Posterior vena cava (tissue), 2 donors: Measurements from ENCODE around the gene RBM19. TPM values are rescaled to one million over a fixed set of nuclear protein-coding genes. Genes with fewer than 3 reads are reported as not detected.
"Not testable (repeated sequence)": the region's sequence is repeated elsewhere in the genome, so short reads cannot be mapped to it uniquely, and the experiment has no call there.

ENCODE experiments used
- DNase-seq: peaks from one replicate; pipeline ENCODE4 v3.0.0-alpha.2; 2020; ENCODE audit warnings: low spot score
- intact Hi-C, 2 donors: fragments of 100-400 bp; cut with DNase I; formaldehyde crosslinking; loops; one replicate each; pipeline versions ENCODE4 v1.14.1 to v1.14.2; 2022 to 2023
- total RNA-seq, 2 donors: library from RNA; stranded (reverse); fragmentation: NEBNext Ultra II Directional; extraction: Animal tissue kit (Norgen Biotek cat#: 25700); gene quantifications; one replicate each; pipeline ENCODE4 v1.2.1, GENCODE V29; 2021
- donor health status: DM: yes; HTN: yes; CAD: no.
- donor health status: DM: yes; HTN: yes; CAD: no.

RBM19 gene
- total RNA-seq, 2 donors from 2014 or later: 23.8 to 27.7 TPM

GRCh38 chr12:113827539-113828114 lies 138.5 kb downstream of the RBM19 start:
- intact Hi-C loops: no loop called here
- DNase-seq: no peak

- intact Hi-C loops: no loop called here
- no peak for DNase-seq
Measured at GRCh38 chr12:113826805-113827538, 139.2 kb downstream of the RBM19 start.

- intact Hi-C loops: no loop called here
- DNase-seq: no peak
Measured at GRCh38 chr12:113825705-113826104, 140.4 kb downstream of the RBM19 start.

DNA sequence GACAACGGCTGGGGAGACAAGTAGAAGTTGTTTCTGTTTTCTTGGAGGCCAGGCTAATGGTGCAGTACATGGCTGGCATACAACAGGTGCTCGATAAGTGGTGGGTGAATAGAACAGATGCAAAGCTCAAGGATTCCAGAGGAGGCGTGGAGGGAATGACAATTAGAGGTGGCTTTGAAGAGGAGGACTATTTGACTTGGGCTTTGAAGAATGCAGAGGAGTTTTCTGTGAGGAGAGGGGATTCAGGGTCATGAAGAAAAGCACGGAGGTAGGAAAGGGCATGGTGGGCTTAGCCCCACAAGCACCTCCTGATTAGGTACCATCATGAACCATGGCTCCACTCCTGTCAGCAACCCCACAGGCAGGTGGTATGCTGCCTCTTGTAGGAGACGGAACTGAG lies 142.3 kb downstream of the RBM19 start:
- DNase-seq: no peak
- intact Hi-C loops: no loop called here

- no peak for DNase-seq
- intact Hi-C loops: no loop called here
Measured at GRCh38 chr12:113823016-113823415, 143.1 kb downstream of the RBM19 start.

- intact Hi-C loops: no loop called here
- no peak for DNase-seq
Measured at GRCh38 chr12:113820842-113821241, 145.3 kb downstream of the RBM19 start.

DNA sequence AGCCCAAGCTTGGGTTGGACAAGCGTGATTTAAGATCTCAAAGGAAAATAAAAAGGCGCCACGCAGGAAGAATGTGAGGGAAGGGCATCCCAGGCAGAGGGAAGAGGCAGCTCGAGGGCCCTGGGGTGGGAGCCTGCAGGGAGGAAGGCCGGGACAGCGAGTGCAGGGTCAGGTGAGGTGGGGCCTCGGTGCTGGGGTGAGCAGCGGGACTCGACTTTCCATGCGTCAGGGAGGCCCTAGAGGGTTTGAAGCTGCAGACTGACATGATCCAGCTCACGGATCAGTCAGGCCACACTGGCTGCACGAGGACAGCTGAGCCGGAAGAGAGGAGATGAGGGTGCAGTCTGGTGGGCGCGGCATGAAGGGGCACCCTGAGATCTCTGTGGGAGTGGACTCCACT lies 145.8 kb downstream of the RBM19 start:
- no peak for DNase-seq
- intact Hi-C loops: no loop called here

DNA sequence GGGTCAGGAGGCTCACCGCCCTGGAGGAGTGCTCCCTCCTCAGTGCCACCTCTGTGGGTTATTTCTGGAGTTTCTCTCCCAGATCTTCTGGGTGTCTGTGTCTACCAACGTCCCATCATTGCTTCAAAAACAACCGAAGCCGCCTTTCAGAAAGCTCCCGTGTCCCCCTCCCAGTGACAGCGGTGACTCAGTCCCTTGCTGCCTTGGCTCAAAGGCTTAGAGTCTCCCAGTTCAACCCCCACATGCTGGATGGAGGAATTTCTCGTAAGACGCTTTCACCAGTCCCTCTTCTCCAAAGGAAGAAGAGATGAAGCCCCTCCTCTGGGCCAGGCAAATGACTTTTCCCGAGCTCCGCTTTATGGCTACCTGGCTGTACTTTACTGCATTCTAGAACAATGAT lies 146.6 kb downstream of the RBM19 start:
- intact Hi-C loops: no loop called here
- DNase-seq: no peak

DNA sequence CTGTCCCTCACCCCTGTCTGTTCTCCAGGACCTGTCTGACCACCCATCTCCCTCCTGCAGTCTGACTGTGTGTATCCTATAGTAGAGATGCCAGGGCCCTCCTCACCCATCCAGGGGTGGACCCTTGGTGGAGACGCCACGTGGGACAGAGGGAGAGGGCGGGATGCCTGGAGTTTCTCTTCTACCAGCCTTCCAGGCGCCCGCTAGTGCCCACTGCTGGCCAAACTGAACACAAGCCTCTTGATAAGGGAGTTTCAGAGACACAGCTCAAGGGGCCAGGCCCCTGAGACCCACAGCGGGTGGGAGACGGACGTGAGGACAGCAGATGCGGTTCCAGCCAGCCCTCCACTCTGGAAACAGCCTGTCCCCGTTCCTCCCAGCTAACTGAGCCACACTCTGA lies 147.3 kb downstream of the RBM19 start:
- no peak for DNase-seq
- intact Hi-C loops: no loop called here

DNA sequence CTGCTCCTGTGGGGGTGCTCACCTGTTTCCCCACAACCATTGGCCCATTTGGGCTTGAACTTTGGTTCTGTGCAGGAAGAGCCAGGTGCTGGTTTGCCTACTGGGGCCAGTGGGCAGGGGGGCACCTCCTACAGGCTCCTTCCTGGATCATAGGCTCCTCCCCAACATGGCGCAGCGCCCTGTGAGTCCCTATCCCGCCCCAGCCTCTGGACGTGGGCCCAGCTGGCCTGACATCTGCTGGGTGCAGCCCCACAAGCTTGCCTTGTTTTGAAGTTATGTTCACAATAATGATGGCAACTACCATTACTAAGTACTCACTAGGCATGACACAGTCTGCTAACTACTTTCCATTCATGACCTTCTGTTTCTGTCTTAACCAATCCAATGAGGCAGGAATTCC lies 147.8 kb downstream of the RBM19 start:
- intact Hi-C loops: no loop called here

GRCh38 chr12:113816866-113817265 lies 149.3 kb downstream of the RBM19 start:
- no peak for DNase-seq
- intact Hi-C loops: no loop called here

More for the DNA sequence above, 147.8 kb downstream of the RBM19 start:
- DNase-seq: no peak

GRCh38 chr12:113815031-113815430 lies 151.1 kb downstream of the RBM19 start:
- intact Hi-C loops: no loop called here
- no peak for DNase-seq

DNA sequence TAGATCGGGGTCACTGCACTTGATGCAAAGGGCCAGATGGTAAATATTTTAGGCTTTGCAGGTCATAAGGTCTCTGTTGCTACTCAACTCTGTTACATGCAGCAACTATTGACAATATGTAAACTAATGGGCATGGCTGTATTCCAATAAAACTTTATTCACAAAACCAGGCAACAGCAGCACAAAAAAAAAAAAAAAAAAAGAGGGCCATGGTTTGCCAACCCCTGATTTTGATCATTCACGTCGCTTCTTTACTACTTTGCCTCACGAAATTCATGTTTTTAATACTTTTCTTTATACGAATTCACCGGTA lies 152.9 kb downstream of the RBM19 start:
- DNase-seq: no peak

GRCh38 chr12:113812411-113813228 lies 153.5 kb downstream of the RBM19 start:
- intact Hi-C loops: loop anchor here in 1 of 2 donors (5.0 kb wide), 1 partner anchor 1635 kb away; no protein-coding TSS in a partner anchor
- no peak for DNase-seq

More for the DNA sequence above, 152.9 kb downstream of the RBM19 start:
- intact Hi-C loops: loop anchor here in 1 of 2 donors (5.0 kb wide), 1 partner anchor 1634 kb away; no protein-coding TSS in a partner anchor

GRCh38 chr12:113809462-113810220 lies 156.5 kb downstream of the RBM19 start:
- not testable (repeated sequence) for DNase-seq
- intact Hi-C loops: loop anchor here in 1 of 2 donors (5.0 kb wide), 1 partner anchor 1638 kb away; no protein-coding TSS in a partner anchor

DNA sequence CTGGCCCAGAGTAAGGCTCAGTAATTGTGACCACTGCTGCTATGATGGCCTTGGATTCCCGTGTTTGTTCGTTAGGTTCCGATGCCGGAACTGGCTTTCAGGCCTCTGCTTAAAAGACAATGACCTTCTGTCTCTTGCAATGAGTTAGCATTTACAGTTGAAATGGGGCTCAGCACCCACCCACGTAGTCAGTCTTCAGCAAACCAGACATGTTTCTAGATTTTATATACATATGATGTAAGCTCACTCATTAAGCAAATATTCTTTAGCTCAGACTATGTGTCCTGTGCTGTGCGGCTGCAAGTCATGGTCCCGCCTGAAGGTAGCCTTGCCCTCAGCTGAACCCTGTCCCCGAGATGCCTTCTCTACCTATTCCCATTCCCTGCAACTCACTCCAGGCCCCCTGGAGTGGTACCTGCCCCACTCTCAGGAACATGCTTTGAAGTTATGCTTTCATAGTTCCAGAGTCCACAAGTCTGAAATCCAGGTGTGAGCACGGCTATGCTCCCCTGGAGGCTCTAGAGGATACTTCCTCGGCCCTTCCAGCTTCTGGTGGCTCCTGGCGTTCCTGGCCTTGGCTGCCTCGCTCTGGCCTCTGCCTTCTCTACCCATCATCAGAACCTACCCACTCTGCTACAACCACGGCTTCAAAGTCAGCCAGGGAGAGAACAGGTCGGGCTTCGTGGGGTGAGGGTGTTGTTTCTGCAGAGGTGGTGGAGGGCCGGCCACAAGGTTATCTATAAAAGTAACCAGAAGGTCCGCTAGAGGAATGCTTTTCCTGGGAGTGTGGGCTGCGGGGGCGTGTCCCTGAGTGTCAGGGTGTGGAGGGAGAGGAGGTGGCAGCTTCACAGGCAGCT lies 157.8 kb downstream of the RBM19 start:
- DNase-seq: no peak
- intact Hi-C loops: no loop called here

DNA sequence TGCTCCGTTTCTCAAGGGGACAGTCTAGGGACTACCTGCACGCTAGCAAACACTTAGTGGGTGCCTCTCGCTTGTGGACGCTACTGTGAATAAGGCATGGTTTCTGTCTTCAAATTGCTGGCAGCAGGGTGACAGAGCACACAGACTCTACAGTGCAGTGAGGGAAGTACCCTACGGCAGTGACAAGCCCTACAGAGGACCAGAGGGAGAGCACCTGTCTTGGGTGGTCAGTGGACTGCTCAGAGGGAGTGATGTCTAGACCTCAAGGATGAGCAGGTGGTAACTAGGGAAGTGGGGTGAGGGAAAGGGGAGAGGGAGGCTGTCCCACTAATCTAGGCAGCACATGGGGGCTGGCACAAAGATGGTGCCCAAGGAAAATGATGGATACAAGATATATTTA lies 160.5 kb downstream of the RBM19 start:
- intact Hi-C loops: no loop called here

GRCh38 chr12:113804961-113805600 lies 161.0 kb downstream of the RBM19 start:
- intact Hi-C loops: no loop called here
- peak; percentile 59 for DNase-seq

More for the DNA sequence above, 160.5 kb downstream of the RBM19 start:
- no peak for DNase-seq
